ENCODE measurements around the gene NSUN5.
"Not testable (repeated sequence)": the region's sequence is repeated elsewhere in the genome, so short reads cannot be mapped to it uniquely, and the experiment has no call there.

Gene NSUN5

DNA sequence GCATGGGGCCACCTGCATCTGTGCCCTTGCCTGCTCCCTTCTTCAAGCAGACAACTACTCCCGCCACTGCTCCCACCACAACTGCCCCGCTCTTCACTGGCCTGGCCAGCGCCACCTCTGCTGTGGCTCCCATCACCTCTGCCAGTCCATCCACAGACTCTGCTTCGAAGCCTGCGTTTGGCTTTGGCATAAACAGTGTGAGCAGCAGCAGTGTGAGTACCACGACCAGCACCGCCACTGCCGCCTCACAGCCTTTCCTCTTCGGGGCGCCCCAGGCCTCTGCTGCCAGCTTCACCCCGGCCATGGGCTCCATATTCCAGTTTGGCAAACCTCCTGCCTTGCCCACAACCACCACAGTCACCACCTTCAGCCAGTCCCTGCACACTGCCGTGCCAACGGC lies 11.4 kb downstream of the NSUN5 start:
- not testable (repeated sequence) for DNase-seq (ENCODE audit: low read depth in 2 of 2)

GRCh38 chr7:73277210-73277609 lies 31.4 kb downstream of the NSUN5 start:
- DNase-seq (ENCODE audit: low read depth in 2 of 2): not testable (repeated sequence)

DNA sequence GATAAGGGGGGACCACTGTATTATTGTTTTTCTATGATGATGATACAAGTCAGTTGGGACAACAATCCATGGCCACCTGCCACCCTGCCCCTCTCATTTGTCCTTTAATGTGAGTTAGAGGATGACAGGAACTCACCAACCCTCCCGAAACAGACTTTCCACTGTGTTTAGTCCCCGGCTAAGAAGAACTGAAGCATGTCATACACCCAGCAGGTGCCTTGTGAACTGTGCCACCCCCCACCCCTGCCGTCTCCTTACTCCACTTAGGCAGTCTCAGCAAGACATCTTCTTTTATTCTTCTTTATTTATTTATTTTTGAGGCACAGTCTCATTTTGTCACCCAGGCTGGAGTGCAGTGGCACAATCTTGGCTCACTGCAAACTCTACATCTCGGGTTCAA lies 40.8 kb downstream of the NSUN5 start:
- not testable (repeated sequence) for DNase-seq (ENCODE audit: low read depth in 2 of 2)

DNA sequence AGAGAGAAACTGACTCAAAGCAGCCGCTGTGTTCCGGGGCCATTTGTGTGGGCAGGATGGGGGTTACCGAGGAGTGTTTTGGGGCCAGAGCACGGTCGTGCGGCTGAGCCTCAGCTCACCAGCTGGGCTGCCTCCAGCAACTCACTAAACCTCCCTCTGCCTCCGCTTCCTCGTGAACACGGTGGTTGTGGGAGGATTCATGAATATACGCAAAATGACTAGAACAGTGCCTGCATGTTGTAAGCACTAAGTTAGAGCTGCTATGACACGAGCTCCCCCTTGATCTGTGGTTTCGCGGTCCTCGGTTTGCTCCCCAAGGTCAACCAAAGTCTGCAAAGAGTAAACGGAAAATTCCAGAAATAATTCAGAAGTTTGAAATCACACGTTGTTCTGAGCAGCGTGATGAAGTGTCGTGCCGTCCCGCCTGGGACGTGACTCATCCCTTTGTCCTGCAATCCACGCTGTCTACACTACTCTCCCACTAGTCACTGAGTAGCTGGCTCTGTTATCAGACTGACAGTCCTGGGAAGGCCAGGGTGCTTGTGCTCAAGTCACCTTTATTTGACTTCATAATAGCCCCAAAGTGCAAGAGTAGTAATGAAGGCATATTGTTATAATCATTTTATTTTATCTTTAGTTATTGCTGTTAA lies 41.8 kb downstream of the NSUN5 start:
- not testable (repeated sequence) for DNase-seq (ENCODE audit: low read depth in 2 of 2)

- not testable (repeated sequence) for DNase-seq (ENCODE audit: low read depth in 2 of 2)
These were observed 46.2 kb downstream of the NSUN5 start for GRCh38 chr7:73262416-73262815.

All from stimulated activated CD4-positive, alpha-beta T cell treated with anti-CD3 and anti-CD28 coated beads, Interleukin-12 subunit alpha, Interleukin-12 subunit beta, amount 100 ng/mL, for 24 hours (primary cell).